Spleen (tissue), 7 donors: ENCODE data around the gene INO80C.

Experiments
- CTCF ChIP-seq, 11 experiments: fragments of 200-600 bp in 7 of 11; fragments of 450-650 bp in 4 of 11; sonication (generic) in 4 of 11; IDR thresholded peaks in 8 of 11; conservative IDR thresholded peaks in 3 of 11; 1 replicate in 7 of 11; 2 replicates in 4 of 11; pipeline versions ENCODE4 v1.4.0 to v1.8.0; 2016 to 2021; ENCODE audit warnings: antibody characterized with exemption in 11 of 11, inconsistent platforms in 4 of 11, mild to moderate bottlenecking in 1 of 11
- POLR2A ChIP-seq, 3 donors: fragments of 450-650 bp; IDR thresholded peaks; one replicate each; pipeline ENCODE4 v1.5.1; 2017; ENCODE audit warnings: antibody characterized with exemption in 3 of 3, mild to moderate bottlenecking in 1 of 3
- POLR2AphosphoS5 ChIP-seq, 3 donors: sonication (generic); formaldehyde crosslinking; IDR thresholded peaks; one replicate each; pipeline ENCODE4 v1.5.1; 2017; ENCODE audit warnings: antibody characterized with exemption in 3 of 3
- donor health status: DM: no; HTN: no; CAD: no; lungs with moderate emphysema.
- donor health status: DM: no; HTN: no; CAD: no.
- donor health status: DM: no; HTN: no; CAD: no.

GRCh38 chr18:35470435-35470834 lies 27.3 kb downstream of the INO80C start:
- TF ChIP-seq CTCF (IDR thresholded peaks at IDR 0.05 in 8 of 11, conservative IDR thresholded peaks at IDR 0.05 in 3 of 11) (no peak), POLR2AphosphoS5 (IDR thresholded peaks at IDR 0.05) (no peak), POLR2A (IDR thresholded peaks at IDR 0.05) (no peak)
